ENCODE results near the gene BPIFB6. TPM values are rescaled to one million over a fixed set of nuclear protein-coding genes. Genes with fewer than 3 reads are reported as not detected.

BPIFB6 gene, protein sequence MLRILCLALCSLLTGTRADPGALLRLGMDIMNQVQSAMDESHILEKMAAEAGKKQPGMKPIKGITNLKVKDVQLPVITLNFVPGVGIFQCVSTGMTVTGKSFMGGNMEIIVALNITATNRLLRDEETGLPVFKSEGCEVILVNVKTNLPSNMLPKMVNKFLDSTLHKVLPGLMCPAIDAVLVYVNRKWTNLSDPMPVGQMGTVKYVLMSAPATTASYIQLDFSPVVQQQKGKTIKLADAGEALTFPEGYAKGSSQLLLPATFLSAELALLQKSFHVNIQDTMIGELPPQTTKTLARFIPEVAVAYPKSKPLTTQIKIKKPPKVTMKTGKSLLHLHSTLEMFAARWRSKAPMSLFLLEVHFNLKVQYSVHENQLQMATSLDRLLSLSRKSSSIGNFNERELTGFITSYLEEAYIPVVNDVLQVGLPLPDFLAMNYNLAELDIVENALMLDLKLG
- not detected in 2 replicates for polyA plus RNA-seq

DNA sequence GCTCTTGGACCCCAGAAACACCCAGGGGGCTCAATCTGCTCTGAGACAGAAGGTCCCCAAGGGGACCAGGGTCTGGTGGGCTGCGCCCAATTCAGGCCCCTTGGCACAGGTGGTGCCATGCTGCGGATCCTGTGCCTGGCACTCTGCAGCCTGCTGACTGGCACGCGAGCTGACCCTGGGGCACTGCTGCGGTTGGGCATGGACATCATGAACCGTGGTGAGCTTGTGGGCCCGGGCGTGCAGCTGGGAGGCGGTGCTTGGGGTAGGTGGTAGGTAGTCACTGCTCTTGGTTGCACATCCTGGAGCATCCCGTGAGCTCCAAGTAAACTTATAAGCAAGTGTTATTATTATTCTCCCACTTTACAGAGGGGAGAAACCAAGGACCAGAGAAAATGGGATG, at the start of gene BPIFB6:
Gene BPIFB6 (plus strand): TSS at position 118 of the 400 bp plus-strand sequence. CDS start 0 bp downstream, at position 118.

DNA sequence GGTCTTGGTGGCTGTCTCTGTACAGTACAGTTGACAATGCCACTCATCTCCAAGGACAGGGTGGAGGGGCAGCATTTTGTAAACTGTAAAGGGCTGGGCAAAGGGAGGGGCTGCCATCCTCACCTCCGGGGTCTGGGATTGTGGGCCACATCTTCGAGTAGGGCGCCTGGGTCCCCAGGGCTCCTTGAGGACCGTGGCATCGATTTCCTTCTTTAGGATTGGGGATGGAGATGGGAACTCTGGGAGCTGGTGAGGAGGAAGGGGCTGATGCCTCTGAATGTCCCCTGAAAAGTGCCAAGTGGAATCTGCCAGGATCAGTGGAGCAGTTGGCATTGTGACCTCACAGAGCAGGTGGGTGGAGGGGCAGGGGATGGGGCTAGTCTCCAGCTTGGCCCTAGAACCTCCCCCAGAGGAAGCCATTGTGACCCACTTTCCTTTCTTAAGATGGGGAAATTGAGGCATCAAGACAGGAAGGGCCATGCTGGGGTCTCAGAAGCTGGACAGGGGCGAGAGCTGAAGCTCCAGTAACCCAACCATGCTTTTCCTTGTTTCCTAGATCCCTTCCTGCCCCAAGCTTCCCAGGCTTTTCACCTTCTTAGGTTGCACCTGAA, 27.2 kb upstream of the BPIFB6 start, which contains the start of gene SUN5:
Gene SUN5 (minus strand): TSS at position 293 of the 611 bp plus-strand sequence. CDS start 93 bp downstream, at position 200.

DNA sequence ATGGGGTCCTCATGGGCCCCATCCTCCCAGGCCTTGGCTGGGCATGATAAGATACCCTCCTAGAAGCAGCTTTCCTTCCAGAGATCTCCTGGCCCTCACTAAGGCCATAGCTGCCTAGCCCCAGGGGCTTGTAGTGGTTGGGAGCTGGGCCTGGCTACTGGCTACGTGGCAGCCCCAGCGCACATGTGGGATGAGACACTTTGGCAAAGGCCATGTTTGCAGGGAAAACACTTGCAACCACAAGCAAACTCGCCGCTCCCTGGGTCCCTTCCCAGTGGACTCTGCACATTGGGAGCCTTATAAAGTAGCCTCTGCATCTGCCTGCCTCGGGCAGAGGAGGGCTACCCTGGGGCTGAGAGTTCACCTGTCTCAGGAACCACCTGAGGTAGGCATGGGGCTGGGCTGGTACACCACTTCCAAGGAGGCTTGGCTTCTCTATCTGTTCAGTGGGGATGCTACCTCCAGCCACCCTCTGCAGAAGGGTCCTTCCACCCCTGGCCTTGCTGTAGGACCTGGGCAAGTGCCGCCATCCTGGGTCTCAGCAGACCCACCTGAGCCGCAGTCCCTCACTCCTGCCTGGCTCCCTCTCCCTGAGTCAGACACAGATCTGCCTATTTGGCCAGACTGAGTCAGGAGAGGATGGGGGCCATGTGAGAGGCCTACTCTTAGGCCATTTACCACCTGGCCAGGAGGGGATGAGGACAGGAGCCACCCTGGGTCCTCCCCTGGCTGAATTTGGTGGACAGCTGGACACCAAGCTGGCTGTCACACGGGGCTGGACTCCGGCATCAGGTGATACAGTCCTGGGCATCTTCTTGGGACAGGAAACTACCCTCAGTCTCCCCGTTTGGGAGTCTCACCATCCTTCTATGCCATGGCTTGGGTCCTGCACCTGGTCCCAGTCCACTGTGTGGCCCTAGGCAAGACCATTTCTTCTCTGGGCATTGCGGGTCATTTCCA, 23.8 kb upstream of the BPIFB6 start, which contains the start of gene BPIFB2:
Gene BPIFB2 (plus strand): TSS at position 329 of the 960 bp plus-strand sequence. CDS start 871 bp downstream, outside the sequence.

DNA sequence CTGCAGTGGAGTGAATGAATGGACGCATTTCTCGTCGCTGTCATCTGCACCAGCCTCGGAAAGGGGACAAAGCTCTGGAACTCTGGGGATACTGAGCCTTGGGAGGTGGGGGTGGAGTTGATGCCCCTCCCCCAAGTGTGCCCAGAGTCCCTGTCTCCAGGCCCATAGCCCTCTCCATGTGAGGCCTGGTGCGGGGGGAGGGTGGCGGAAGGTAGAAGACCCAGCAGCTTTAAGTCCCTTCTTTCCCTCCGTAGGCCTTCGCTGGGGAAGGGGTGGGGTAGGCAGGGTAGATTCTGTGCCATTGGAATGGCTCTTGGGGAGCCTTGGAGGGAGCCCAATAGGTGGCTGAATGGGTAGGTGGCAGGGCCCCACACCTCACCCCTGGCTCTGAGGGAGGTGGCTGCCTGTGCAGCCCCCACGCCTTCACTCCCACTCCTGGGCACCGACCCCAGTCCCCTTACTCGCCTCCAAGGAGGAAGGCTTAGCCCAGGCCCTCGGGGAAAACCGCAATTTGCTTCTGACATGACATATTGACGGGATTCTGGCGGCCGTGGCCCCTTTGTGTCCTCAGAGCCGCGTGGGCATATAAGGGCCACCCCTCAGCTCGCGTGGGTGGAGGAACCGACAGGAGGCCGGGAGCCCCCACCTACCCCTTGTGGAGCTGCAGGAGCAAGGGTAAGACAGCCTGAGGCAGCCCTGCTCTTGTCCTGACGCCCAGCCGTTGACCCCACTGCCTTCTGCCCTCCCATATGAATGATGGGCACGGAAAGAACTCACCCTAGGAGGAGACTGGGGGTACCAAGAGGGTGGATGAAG, 22.1 kb downstream of the BPIFB6 start, which contains the start of gene BPIFB3:
Gene BPIFB3 (plus strand): TSS at position 613 of the 816 bp plus-strand sequence. CDS start 1,533 bp downstream, outside the sequence.

DNA sequence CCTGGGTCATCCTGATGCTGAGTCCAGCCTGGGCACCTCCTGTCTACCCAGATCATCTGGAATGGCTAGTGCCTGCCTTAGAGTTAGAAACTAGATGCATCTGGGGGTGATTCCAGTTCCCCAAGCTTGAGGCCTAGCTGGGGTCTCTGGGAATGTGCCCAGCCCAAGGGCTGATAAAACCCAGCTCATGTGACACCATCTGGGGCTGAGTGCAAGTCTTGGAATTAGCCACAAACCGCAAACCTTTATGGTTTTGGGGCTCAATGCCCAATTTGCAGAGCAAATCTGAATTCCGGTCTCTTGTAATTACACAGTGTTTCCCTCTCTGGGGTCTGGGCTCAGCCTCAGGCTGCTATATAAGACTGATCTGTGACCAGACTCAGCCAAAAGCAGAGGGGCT, 47.8 kb downstream of the BPIFB6 start, which contains the start of gene BPIFB4:
Gene BPIFB4 (plus strand): TSS at position 385 of the 400 bp plus-strand sequence. CDS start 1,884 bp downstream, outside the sequence.

Other genes with a start within 250 kb of the BPIFB6 start
- 18.1 and 24.0 TPM in 2 replicates for gene MAPRE1, start 211.7 kb upstream of the BPIFB6 start, polyA plus RNA-seq
- gene EFCAB8, start 172.7 kb upstream of the BPIFB6 start, polyA plus RNA-seq: not detected in 2 replicates
- gene SUN5, start 27.2 kb upstream of the BPIFB6 start, polyA plus RNA-seq: not detected in 2 replicates
- not detected in 2 replicates for gene BPIFB2, start 23.9 kb upstream of the BPIFB6 start, polyA plus RNA-seq
- gene BPIFB3, start 22.3 kb downstream of the BPIFB6 start, polyA plus RNA-seq: not detected in 2 replicates
- gene BPIFB4, start 48.0 kb downstream of the BPIFB6 start, polyA plus RNA-seq: not detected in 2 replicates
- gene BPIFA2, start 136.5 kb downstream of the BPIFB6 start, polyA plus RNA-seq: not detected in 2 replicates
- gene BPIFA3, start 185.7 kb downstream of the BPIFB6 start, polyA plus RNA-seq: not detected in 2 replicates
- not detected in 2 replicates for gene BPIFA1, start 204.3 kb downstream of the BPIFB6 start, polyA plus RNA-seq

All from Purkinje cell (primary cell).